Measurements from ENCODE around the gene POU3F2.
A peak's percentile ranks its signal among the peaks of the same experiment; 100 is the strongest.

POU3F2 gene

DNA sequence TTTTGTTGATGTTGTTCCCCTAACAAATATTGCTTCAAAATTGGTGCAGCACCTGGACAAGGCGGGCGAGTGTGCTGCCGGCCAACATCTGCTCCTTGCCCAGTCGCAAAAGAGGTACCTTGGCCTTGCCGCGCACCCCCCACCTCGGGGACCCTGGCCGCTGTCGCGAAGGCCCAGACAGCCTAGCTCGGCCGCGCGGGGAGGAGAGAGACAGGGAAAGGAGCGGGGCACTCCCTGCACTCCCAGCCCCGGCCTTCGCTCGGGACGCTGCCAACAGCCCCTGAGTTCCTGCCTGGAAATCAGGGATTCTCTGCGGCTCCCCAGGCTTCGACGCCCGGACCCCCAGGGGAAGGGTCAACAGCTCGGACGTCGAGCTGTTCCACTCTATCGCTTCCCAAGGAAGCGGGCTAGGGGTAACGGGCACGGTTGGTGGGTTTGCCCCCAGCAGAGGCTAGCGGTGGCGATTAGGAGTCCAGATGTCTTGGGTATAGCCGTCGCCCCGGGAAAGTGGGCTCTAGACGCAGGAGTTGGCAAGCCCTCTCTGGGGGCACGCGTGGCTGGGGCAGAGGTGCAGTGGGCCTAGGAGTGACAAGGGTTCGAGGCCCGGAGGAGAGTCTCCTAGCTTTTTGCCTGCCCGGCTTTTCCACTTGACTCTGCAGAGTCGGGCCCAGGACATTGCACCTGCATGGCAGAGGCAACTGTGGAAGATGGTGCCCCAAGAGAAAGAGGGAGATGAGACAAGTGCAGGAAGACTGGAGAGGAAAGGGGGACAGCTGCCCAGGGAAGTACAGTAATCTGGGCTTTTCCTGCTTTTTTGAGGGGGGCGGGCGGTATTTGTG, 8.2 kb downstream of the POU3F2 start:
- DNase-seq (no peak), ATAC-seq (replicated peaks) (no peak)
- H3K4me1 Mint-ChIP-seq (ENCODE audit: low read depth in 2 of 2), result peaks cover 15 to 16% of the 10 kb centered on the region in 2 donors
- peaks cover 93 to 100% of the 10 kb centered on the region in 2 donors for H3K27me3 Mint-ChIP-seq
- no peak overlapping the region for H3K27ac Mint-ChIP-seq
- peaks cover 10% of the 10 kb centered on the region for H3K36me3 Mint-ChIP-seq (ENCODE audit: insufficient read depth)
- H3K4me3 Mint-ChIP-seq, result peak overlapping the region; percentile 40 to 42
- no peaks in the 10 kb centered on the region for H3K9me3 Mint-ChIP-seq

GRCh38 chr6:98843271-98844243, 9.2 kb downstream of the POU3F2 start:
- peaks cover 15 to 18% of the 10 kb centered on the region in 2 donors for H3K4me1 Mint-ChIP-seq (ENCODE audit: low read depth in 2 of 2)
- H3K4me3 Mint-ChIP-seq, result peak overlapping the region; percentile 40
- no peak for ATAC-seq (replicated peaks)
- peaks cover 89 to 98% of the 10 kb centered on the region in 2 donors for H3K27me3 Mint-ChIP-seq
- H3K9me3 Mint-ChIP-seq, result no peaks in the 10 kb centered on the region
- no peak for DNase-seq
- H3K36me3 Mint-ChIP-seq (ENCODE audit: insufficient read depth), result peaks cover 10% of the 10 kb centered on the region
- no peak overlapping the region for H3K27ac Mint-ChIP-seq

GRCh38 chr6:98844244-98845210, 10.2 kb downstream of the POU3F2 start:
- Mint-ChIP-seq H3K4me1 (ENCODE audit: low read depth in 2 of 2) (peaks cover 15 to 18% of the 10 kb centered on the region in 2 donors), H3K9me3 (no peaks in the 10 kb centered on the region), H3K4me3 (peak overlapping the region; percentile 56 to 75), H3K27ac (no peak overlapping the region), H3K27me3 (peaks cover 88 to 98% of the 10 kb centered on the region in 2 donors), H3K36me3 (ENCODE audit: insufficient read depth) (peaks cover 10% of the 10 kb centered on the region)
- DNase-seq (no peak), ATAC-seq (replicated peaks) (no peak)

- Mint-ChIP-seq H3K4me3 (peak overlapping the region; percentile 65 to 75), H3K9me3 (no peaks in the 10 kb centered on the region), H3K4me1 (ENCODE audit: low read depth in 2 of 2) (peaks cover 15 to 18% of the 10 kb centered on the region in 2 donors), H3K36me3 (ENCODE audit: insufficient read depth) (peaks cover 10% of the 10 kb centered on the region), H3K27me3 (peaks cover 88 to 98% of the 10 kb centered on the region in 2 donors), H3K27ac (peak overlapping the region in 1 of 2 donors; percentile 19)
- ATAC-seq (replicated peaks), result peak; percentile 74
- DNase-seq, result peak; percentile 52 to 63 (median 57)
Measured at GRCh38 chr6:98845211-98846020, 11.0 kb downstream of the POU3F2 start.

DNA sequence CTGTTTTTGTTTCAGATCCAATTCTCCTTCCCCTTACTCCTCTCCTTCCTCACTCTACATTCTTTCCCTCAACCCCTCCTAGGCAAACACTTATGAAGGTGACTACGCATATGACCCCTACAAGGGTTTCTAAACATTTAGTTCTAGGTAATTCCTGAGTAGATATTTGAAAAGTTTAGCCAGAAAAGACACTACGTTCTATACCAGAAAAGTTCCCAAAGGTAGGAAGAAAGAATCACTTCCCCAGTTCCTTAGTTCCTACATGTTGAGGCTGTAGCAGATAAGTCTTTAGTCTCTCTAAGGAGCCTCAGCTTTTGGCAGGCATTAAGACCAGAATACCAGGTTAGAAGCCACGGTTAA, 11.6 kb downstream of the POU3F2 start:
- Mint-ChIP-seq H3K4me1 (ENCODE audit: low read depth in 2 of 2) (peaks cover 15 to 18% of the 10 kb centered on the region in 2 donors), H3K27ac (peak overlapping the region in 1 of 2 donors; percentile 19), H3K4me3 (peak overlapping the region; percentile 65 to 75), H3K27me3 (peaks cover 88 to 93% of the 10 kb centered on the region in 2 donors), H3K36me3 (ENCODE audit: insufficient read depth) (peaks cover 10% of the 10 kb centered on the region), H3K9me3 (no peaks in the 10 kb centered on the region)
- ATAC-seq (replicated peaks), result no peak
- no peak for DNase-seq

DNA sequence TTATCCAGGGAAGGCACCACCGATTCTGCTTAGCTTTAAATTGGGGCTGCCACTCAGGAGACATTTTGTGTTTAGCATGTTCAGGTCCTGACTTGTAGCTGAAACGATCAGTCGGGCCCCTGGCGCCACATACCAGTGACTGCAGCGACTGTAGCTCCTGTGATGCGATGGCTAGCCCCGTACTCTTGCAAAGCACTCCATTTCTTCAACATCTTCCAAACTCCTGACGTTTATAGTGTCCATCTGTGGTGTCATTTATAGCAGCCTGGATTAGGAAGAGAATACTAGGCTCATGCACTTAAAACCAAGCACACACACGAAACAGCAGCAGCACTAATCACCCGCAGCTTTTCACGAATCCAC, 13.0 kb downstream of the POU3F2 start:
- H3K9me3 Mint-ChIP-seq, result no peaks in the 10 kb centered on the region
- no peak for ATAC-seq (replicated peaks)
- H3K36me3 Mint-ChIP-seq (ENCODE audit: insufficient read depth), result peaks cover 10% of the 10 kb centered on the region
- H3K27me3 Mint-ChIP-seq, result peaks cover 78 to 79% of the 10 kb centered on the region in 2 donors
- peaks cover 15 to 18% of the 10 kb centered on the region in 2 donors for H3K4me1 Mint-ChIP-seq (ENCODE audit: low read depth in 2 of 2)
- DNase-seq, result no peak
- no peak overlapping the region for H3K27ac Mint-ChIP-seq
- H3K4me3 Mint-ChIP-seq, result no peak overlapping the region

DNA sequence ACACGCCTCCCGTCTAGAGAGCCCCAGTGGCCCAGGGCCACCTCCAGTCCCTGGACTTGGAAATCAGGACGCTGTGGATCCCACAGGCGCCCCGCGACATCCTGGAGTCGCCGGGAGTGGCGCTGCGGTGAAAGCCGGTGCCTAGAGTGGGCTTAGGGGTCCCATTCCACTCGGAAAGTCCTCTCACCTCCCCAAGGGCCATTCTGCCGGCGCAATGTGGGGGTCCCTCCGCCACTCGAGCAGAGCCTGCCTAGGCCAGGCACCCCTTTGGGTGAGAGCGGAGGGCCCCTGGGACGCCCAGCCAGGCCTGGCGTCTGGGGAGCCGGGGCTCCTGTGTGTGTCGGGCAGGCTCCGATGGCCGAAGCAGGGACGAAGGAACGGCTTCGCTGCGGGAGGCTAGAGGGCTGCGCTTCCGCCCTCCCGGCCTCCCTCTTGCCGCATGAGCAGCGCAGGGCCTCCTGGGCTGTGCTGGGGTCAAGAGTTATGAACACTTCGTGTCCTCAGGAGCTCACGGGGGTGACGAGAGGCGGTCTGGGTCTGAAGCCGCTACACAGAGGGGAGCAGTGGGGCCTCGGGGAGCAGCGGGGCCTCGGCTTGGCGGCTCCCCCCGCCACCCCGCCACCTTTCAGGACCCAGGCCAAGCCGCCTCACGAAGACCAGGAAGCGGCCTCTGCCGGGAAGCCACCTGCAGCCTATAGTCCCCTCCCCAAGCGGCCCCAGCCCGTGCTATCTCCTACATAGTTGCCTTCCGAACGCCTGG, 13.6 kb downstream of the POU3F2 start:
- no peak for DNase-seq
- no peak overlapping the region for H3K27ac Mint-ChIP-seq
- ATAC-seq (replicated peaks), result no peak
- peaks cover 72 to 73% of the 10 kb centered on the region in 2 donors for H3K27me3 Mint-ChIP-seq
- H3K9me3 Mint-ChIP-seq, result no peaks in the 10 kb centered on the region
- H3K36me3 Mint-ChIP-seq (ENCODE audit: insufficient read depth), result peaks cover 10% of the 10 kb centered on the region
- H3K4me3 Mint-ChIP-seq, result no peak overlapping the region
- H3K4me1 Mint-ChIP-seq (ENCODE audit: low read depth in 2 of 2), result peaks cover 15 to 18% of the 10 kb centered on the region in 2 donors

- Mint-ChIP-seq H3K4me3 (no peak overlapping the region), H3K36me3 (ENCODE audit: insufficient read depth) (peaks cover 5% of the 10 kb centered on the region), H3K27ac (no peak overlapping the region), H3K4me1 (ENCODE audit: low read depth in 2 of 2) (peaks cover 15% of the 10 kb centered on the region in 2 donors), H3K9me3 (no peaks in the 10 kb centered on the region), H3K27me3 (peaks cover 65 to 66% of the 10 kb centered on the region in 2 donors)
- ATAC-seq (replicated peaks), result no peak
- no peak for DNase-seq
Measured at GRCh38 chr6:98848539-98849242, 14.3 kb downstream of the POU3F2 start.

DNA sequence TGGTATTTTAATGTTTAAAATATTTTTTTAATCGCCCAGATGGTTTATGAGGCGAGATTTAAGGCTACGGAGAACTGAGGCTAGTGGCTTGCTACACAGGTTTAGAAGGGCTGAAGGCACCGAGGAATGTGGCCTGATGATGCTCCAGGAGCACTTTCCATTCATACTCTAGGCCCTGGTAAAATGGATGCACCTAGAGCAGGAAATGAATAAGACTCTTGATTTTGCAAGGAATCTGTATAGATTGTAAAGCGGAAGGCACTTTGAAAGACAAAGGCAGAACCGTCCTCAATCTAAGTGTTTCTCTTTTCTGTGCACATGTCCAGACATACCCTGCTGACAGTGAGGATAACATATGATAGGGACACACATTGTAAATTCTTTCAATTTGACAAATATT, 30.1 kb downstream of the POU3F2 start:
- Mint-ChIP-seq H3K27ac (no peak overlapping the region), H3K9me3 (no peaks in the 10 kb centered on the region), H3K4me1 (ENCODE audit: low read depth in 2 of 2) (no peaks in the 10 kb centered on the region), H3K27me3 (no peaks in the 10 kb centered on the region), H3K4me3 (no peak overlapping the region), H3K36me3 (ENCODE audit: insufficient read depth) (peaks cover 4% of the 10 kb centered on the region)
- no peak for DNase-seq
- no peak for ATAC-seq (replicated peaks)

DNA sequence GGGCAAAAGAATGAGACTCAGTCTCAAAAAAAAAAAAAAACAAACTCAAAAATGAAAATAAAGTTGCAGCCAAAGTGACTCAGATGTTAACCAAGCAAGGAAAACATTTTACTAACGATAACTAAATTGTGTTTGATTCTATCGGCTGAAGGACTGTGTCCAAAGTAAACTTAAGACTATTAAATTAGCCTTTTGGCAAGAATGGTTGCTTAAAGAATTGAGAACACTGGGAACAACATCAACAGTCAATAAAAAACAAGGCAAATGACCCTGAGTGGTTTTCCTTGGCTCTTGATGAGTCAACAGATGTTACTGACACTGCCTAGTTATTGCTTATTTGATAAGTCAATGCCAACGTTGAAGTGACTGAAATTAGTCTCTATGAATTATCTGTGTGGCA, 36.7 kb downstream of the POU3F2 start:
- Mint-ChIP-seq H3K4me3 (no peak overlapping the region), H3K27ac (no peak overlapping the region), H3K27me3 (no peaks in the 10 kb centered on the region), H3K9me3 (no peaks in the 10 kb centered on the region), H3K36me3 (ENCODE audit: insufficient read depth) (peaks cover 14% of the 10 kb centered on the region), H3K4me1 (ENCODE audit: low read depth in 2 of 2) (no peaks in the 10 kb centered on the region)
- no peak for DNase-seq
- no peak for ATAC-seq (replicated peaks)

GRCh38 chr6:98871821-98872220, 37.4 kb downstream of the POU3F2 start:
- no peaks in the 10 kb centered on the region for H3K9me3 Mint-ChIP-seq
- no peaks in the 10 kb centered on the region for H3K4me1 Mint-ChIP-seq (ENCODE audit: low read depth in 2 of 2)
- no peaks in the 10 kb centered on the region for H3K27me3 Mint-ChIP-seq
- no peak overlapping the region for H3K4me3 Mint-ChIP-seq
- ATAC-seq (replicated peaks), result no peak
- no peak for DNase-seq
- H3K36me3 Mint-ChIP-seq (ENCODE audit: insufficient read depth), result peaks cover 16% of the 10 kb centered on the region
- no peak overlapping the region for H3K27ac Mint-ChIP-seq
